Measurements from ENCODE around the gene FCER2. TPM values are rescaled to one million over a fixed set of nuclear protein-coding genes. Genes with fewer than 3 reads are reported as not detected.

FCER2 gene
- total and polyA plus RNA-seq, 2 of the 4 experiments (the other 2 are of a cell fraction): not detected

GRCh38 chr19:7742991-7743390 lies 41.1 kb upstream of the FCER2 start:
- no peak overlapping the region for H3K4me3 ChIP-seq (ENCODE audit: insufficient read depth, low read depth, low read length)
- 57% methylated on average over 7 of the region's 11 CpGs; no CpG with 5 or more reads in 1 of the 2 experiments for WGBS, 2 experiments (ENCODE audit: extremely low coverage in 2 of 2, insufficient read length in 1 of 2)
- H4K8ac ChIP-seq (ENCODE audit: low read depth in 2 of 2, low read length in 2 of 2): no peak overlapping the region
- no peak overlapping the region for H3K9ac ChIP-seq (ENCODE audit: low read depth, low read length)
- no peaks in the 10 kb centered on the region for H3K9me1 ChIP-seq (ENCODE audit: insufficient read depth, low read length)
- H3K4me1 ChIP-seq (ENCODE audit: control insufficient read depth, insufficient read depth, low read length): no peaks in the 10 kb centered on the region
- ChIA-PET CTCF (no interaction called here), POLR2A (ENCODE audit: unreplicated experiment) (no interaction called here)
- H2BK120ac ChIP-seq (ENCODE audit: low read depth, low read length): no peak overlapping the region
- H3K4me2 ChIP-seq (ENCODE audit: low read depth, low read length): no peak overlapping the region
- H2BK5ac ChIP-seq (ENCODE audit: low read depth, low read length, poor library complexity, severe bottlenecking): no peak overlapping the region
- no peak overlapping the region for H3K14ac ChIP-seq (replicated peaks; ENCODE audit: low read depth, low read length)
- no peak overlapping the region for H3K27ac ChIP-seq (ENCODE audit: insufficient read depth, low read length)
- no peak overlapping the region for H3K56ac ChIP-seq (ENCODE audit: extremely low read depth, insufficient read depth, low read length)
- BruUV-seq (replicated peaks): no TSS peak
- no peak overlapping the region for H3K23ac ChIP-seq (ENCODE audit: low read depth, low read length)
- H3K18ac ChIP-seq (ENCODE audit: low read depth, low read length): no peak overlapping the region
- ATAC-seq (ENCODE audit: low read depth): no peak
- H3K27me3 ChIP-seq (ENCODE audit: control insufficient read depth, insufficient read depth, low read length): peaks cover 9% of the 10 kb centered on the region
- no peak overlapping the region for H2AK9ac ChIP-seq (replicated peaks; ENCODE audit: low read depth, low read length, poor library complexity)
- H2BK15ac ChIP-seq (ENCODE audit: low read depth, low read length): no peak overlapping the region
- H3K36me3 ChIP-seq (ENCODE audit: control insufficient read depth, insufficient read depth, low read length): no peaks in the 10 kb centered on the region
- H4K5ac ChIP-seq (ENCODE audit: low read depth, low read length): no peak overlapping the region
- DNase-seq: no peak
- H2AFZ ChIP-seq (replicated peaks; ENCODE audit: low read length, poor library complexity): no peak overlapping the region
- dilution Hi-C loops (cut with HindIII; ENCODE audit: low sequenced_read_pairs, unreplicated experiment): no loop called here
- TF ChIP-seq CHD1 (IDR thresholded peaks at IDR 0.05; ENCODE audit: low read depth, low read length) (no peak), MXI1 (IDR thresholded peaks at IDR 0.05; ENCODE audit: borderline replicate concordance, low read depth, low read length) (no peak), NFE2L2 (IDR thresholded peaks at IDR 0.05; ENCODE audit: low read depth, low read length) (no peak), RCOR1 (IDR thresholded peaks at IDR 0.05; ENCODE audit: insufficient replicate concordance, low read length) (no peak), ELK1 (IDR thresholded peaks at IDR 0.05; ENCODE audit: borderline replicate concordance, low read depth, low read length) (no peak), RFX5 (IDR thresholded peaks at IDR 0.05; ENCODE audit: low read depth, low read length) (no peak), BHLHE40 (IDR thresholded peaks at IDR 0.05; ENCODE audit: low read depth, low read length) (no peak), MAFK (IDR thresholded peaks at IDR 0.05; ENCODE audit: low read depth, low read length) (no peak), CEBPB (IDR thresholded peaks at IDR 0.05; ENCODE audit: low read depth, low read length) (no peak), MAZ (IDR thresholded peaks at IDR 0.05; ENCODE audit: borderline replicate concordance, low read depth, low read length) (no peak), FOS (IDR thresholded peaks at IDR 0.05; ENCODE audit: low read depth, low read length) (no peak), RAD21 (IDR thresholded peaks at IDR 0.05; ENCODE audit: low read length) (no peak), POLR2A (IDR thresholded peaks at IDR 0.05; ENCODE audit: low read depth, low read length) (no peak), SMC3 (IDR thresholded peaks at IDR 0.05; ENCODE audit: low read depth, low read length) (no peak)
- TF ChIP-seq, protein P1, sequence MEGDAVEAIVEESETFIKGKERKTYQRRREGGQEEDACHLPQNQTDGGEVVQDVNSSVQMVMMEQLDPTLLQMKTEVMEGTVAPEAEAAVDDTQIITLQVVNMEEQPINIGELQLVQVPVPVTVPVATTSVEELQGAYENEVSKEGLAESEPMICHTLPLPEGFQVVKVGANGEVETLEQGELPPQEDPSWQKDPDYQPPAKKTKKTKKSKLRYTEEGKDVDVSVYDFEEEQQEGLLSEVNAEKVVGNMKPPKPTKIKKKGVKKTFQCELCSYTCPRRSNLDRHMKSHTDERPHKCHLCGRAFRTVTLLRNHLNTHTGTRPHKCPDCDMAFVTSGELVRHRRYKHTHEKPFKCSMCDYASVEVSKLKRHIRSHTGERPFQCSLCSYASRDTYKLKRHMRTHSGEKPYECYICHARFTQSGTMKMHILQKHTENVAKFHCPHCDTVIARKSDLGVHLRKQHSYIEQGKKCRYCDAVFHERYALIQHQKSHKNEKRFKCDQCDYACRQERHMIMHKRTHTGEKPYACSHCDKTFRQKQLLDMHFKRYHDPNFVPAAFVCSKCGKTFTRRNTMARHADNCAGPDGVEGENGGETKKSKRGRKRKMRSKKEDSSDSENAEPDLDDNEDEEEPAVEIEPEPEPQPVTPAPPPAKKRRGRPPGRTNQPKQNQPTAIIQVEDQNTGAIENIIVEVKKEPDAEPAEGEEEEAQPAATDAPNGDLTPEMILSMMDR (conservative IDR thresholded peaks at IDR 0.05; ENCODE audit: low read depth, low read length): no peak
- TF ChIP-seq, protein P2, sequence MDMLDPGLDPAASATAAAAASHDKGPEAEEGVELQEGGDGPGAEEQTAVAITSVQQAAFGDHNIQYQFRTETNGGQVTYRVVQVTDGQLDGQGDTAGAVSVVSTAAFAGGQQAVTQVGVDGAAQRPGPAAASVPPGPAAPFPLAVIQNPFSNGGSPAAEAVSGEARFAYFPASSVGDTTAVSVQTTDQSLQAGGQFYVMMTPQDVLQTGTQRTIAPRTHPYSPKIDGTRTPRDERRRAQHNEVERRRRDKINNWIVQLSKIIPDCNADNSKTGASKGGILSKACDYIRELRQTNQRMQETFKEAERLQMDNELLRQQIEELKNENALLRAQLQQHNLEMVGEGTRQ (IDR thresholded peaks at IDR 0.05; ENCODE audit: low read depth, low read length): no peak
- no peak overlapping the region for H2BK20ac ChIP-seq (ENCODE audit: low read depth, low read length)
- no peaks in the 10 kb centered on the region for H3K79me1 ChIP-seq (ENCODE audit: low read depth in 1 of 2, low read length in 2 of 2)
- no peaks in the 10 kb centered on the region for H4K20me1 ChIP-seq (ENCODE audit: insufficient read depth, low read length)
- no peak overlapping the region for H2AK5ac ChIP-seq (ENCODE audit: low read depth, low read length)
- no peaks in the 10 kb centered on the region for H3K9me3 ChIP-seq (ENCODE audit: control insufficient read depth, insufficient read depth, low read length)
- intact Hi-C loops (cut with micrococcal nuclease): no loop called here
- H3K4ac ChIP-seq (ENCODE audit: low read depth, low read length): no peak overlapping the region
- in situ Hi-C loops (cut with MboI; ENCODE audit: low sequenced_read_pairs): no loop called here
- no peak overlapping the region for H4K91ac ChIP-seq (ENCODE audit: insufficient read depth, low read depth, low read length)
